Prostate gland (tissue), 2 donors: ENCODE results near the gene WDR59. TPM values are rescaled to one million over a fixed set of nuclear protein-coding genes. Genes with fewer than 3 reads are reported as not detected.

Experiments used
- DNase-seq: peaks from one replicate; pipeline ENCODE4 v3.0.0-alpha.2; 2019; ENCODE audit warnings: low spot score
- H3K27ac ChIP-seq, 2 donors: fragments of 200-600 bp; sonication (generic); 2 replicates each; pipeline ENCODE4 v1.5.1; 2017 to 2019
- H3K27me3 ChIP-seq: fragments of 200-600 bp; sonication (generic); replicated peaks from 2 replicates; pipeline ENCODE4 v1.5.1; 2019; ENCODE audit not compliant: insufficient read depth
- H3K36me3 ChIP-seq, 2 donors: fragments of 200-600 bp; sonication (generic); 1 replicate in 1 of 2; 2 replicates in 1 of 2; pipeline versions ENCODE4 v1.5.1 to v1.8.1; 2017 to 2019
- H3K4me1 ChIP-seq: fragments of 200-600 bp; sonication (generic); replicated peaks from 2 replicates; pipeline ENCODE4 v1.5.1; 2019
- H3K4me3 ChIP-seq, 2 donors: fragments of 200-600 bp; sonication (generic); 2 replicates each; pipeline ENCODE4 v1.5.1; 2017 to 2019
- H3K9me3 ChIP-seq: fragments of 200-600 bp; sonication (generic); 2 replicates; pipeline ENCODE4 v1.5.1; 2017
- POLR2A ChIP-seq: fragments of 450-650 bp; IDR thresholded peaks from one replicate; pipeline ENCODE4 v1.6.1; 2016; ENCODE audit warnings: antibody characterized with exemption, mild to moderate bottlenecking
- POLR2AphosphoS5 ChIP-seq: sonication (generic); formaldehyde crosslinking; IDR thresholded peaks from one replicate; pipeline ENCODE4 v1.6.1; 2017; ENCODE audit warnings: antibody characterized with exemption
- WGBS: methylation state at CpG from one replicate; pipeline ENCODE4 v1.1.5; 2018; 5-methylcytosine and 5-hydroxymethylcytosine counted together
- intact Hi-C: fragments of 100-400 bp; cut with DNase I; formaldehyde crosslinking; loops from one replicate; pipeline ENCODE4 v1.14.2; 2022
- total RNA-seq, 2 donors: library from RNA; depleted of rRNA; stranded (reverse); fragments of >200 nt; gene quantifications; one replicate each; pipeline ENCODE4 v1.1.0, GENCODE V29; 2016
- TF ChIP-seq, protein P1 (sequence below), 4 experiments: fragments of 200-600 bp in 2 of 4; fragments of 450-650 bp in 2 of 4; sonication (generic) in 2 of 4; IDR thresholded peaks; 1 replicate in 3 of 4; 2 replicates in 1 of 4; pipeline ENCODE4 v1.5.1; 2016 to 2019; ENCODE audit warnings: antibody characterized with exemption in 4 of 4, mild to moderate bottlenecking in 2 of 4, moderate library complexity in 2 of 4

The WDR59 gene
- total RNA-seq, 2 donors from 2014 or later: 38.5 to 62.6 TPM

DNA sequence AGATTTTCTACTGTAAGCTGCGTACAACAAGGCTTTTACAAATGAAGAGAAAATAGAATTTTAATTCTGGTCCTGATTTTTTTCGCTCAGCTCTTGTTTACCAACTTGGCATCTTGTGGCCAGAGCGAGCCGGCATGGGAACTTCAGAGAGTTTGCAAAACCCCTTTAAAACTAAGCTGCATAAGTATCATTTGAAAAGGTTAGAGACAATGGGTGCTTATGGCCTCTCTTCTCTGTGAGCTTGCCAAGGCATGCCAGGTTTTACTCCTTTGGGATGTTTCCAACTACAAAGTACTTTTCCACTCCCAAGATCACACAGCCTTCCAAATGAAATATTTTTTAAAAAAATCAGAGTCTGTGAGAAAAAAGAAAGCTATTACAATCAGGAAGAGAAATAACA is 147.9 kb downstream of the WDR59 start:
- no peaks in the 10 kb centered on the region for H3K27me3 ChIP-seq
- WGBS: 22% methylated on average over 4 of the region's 4 CpGs
- intact Hi-C loops: no loop called here
- H3K27ac ChIP-seq: no peak overlapping the region
- no peaks in the 10 kb centered on the region for H3K4me1 ChIP-seq
- no peak overlapping the region for H3K4me3 ChIP-seq
- DNase-seq: peak; percentile 17
- TF ChIP-seq, protein P1, sequence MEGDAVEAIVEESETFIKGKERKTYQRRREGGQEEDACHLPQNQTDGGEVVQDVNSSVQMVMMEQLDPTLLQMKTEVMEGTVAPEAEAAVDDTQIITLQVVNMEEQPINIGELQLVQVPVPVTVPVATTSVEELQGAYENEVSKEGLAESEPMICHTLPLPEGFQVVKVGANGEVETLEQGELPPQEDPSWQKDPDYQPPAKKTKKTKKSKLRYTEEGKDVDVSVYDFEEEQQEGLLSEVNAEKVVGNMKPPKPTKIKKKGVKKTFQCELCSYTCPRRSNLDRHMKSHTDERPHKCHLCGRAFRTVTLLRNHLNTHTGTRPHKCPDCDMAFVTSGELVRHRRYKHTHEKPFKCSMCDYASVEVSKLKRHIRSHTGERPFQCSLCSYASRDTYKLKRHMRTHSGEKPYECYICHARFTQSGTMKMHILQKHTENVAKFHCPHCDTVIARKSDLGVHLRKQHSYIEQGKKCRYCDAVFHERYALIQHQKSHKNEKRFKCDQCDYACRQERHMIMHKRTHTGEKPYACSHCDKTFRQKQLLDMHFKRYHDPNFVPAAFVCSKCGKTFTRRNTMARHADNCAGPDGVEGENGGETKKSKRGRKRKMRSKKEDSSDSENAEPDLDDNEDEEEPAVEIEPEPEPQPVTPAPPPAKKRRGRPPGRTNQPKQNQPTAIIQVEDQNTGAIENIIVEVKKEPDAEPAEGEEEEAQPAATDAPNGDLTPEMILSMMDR (IDR thresholded peaks at IDR 0.05): no peak
- peak; percentile 10 for TF ChIP-seq POLR2AphosphoS5
- H3K36me3 ChIP-seq: no peaks in the 10 kb centered on the region
- H3K9me3 ChIP-seq: no peaks in the 10 kb centered on the region

DNA sequence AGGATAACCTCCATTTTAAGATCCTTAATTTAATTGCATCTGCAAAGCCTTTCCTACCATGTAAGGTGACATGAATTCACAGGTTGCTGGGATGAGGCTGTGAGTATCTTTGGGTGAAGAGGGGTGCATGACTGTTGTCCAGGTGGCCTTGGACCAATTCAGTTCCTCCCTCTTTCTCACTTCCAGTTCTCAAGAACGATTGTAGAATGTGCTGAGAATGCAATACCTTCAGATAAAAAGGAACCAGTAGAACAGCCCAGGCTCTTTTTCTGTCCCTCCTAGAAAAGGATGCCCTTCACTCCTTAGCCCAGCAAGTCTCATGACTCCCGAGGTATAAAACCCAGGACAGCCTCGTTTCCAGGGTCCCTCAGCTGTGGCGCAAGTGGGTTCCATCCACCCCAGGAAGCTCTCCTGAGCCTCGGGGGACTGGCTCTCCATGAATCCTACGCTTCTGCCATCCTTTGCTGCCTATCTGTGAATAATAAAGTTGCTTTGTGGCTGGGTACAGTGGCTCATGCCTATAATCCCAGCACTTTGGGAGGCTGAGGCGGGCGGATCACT is 148.7 kb downstream of the WDR59 start:
- Histone ChIP-seq H3K4me1 (no peaks in the 10 kb centered on the region), H3K27ac (no peak overlapping the region), H3K27me3 (no peaks in the 10 kb centered on the region), H3K4me3 (no peak overlapping the region), H3K9me3 (no peaks in the 10 kb centered on the region), H3K36me3 (no peaks in the 10 kb centered on the region)
- WGBS: 77% methylated on average over 8 of the region's 8 CpGs
- intact Hi-C loops: no loop called here
- DNase-seq: no peak
- no peak for TF ChIP-seq POLR2A
- TF ChIP-seq POLR2AphosphoS5: no peak
- TF ChIP-seq, protein P1 (IDR thresholded peaks at IDR 0.05): no peak

DNA sequence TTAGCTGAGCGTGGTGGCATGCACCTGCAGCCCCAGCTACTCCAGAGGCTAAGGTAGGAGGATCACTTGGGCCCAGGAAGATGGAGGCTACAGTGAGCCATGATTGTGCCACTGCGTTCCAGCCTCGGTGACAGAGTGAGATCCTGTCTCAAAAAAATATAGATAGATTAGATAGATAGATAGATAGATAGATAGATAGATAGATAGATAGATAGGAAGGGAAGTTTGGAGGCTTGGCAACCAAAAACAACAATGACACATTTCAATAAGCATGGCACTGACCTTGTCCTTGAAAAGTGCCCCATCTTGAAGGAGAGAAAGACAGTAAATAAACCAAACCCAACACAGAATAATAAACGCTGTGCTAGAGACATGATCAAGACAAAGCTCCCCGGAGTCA is 152.7 kb downstream of the WDR59 start:
- intact Hi-C loops: no loop called here
- Histone ChIP-seq H3K9me3 (no peaks in the 10 kb centered on the region), H3K4me1 (no peaks in the 10 kb centered on the region), H3K27ac (no peak overlapping the region), H3K4me3 (no peak overlapping the region), H3K27me3 (no peaks in the 10 kb centered on the region), H3K36me3 (no peaks in the 10 kb centered on the region)
- no peak for DNase-seq
- WGBS: 61% methylated on average over 5 of the region's 5 CpGs
- TF ChIP-seq POLR2AphosphoS5 (no peak), POLR2A (no peak)
- TF ChIP-seq, protein P1 (IDR thresholded peaks at IDR 0.05): no peak

DNA sequence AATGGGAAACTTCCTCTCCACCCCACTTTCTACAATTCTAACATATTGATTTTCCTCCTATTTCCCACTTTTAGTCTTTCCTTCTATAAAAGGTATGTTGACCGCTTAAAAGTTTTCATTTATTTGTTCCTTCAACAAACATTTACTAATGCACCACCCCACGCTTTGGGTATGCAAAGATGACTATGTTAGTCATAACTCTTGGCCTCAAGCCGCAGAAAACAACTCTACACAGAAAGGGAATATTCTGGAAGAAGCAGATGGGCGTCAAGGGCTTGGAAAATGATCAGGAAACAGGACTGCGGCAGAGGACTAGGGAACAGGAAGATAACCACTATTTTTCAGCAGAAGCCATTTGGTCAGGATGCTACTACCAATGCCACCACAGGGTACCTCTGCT is 153.5 kb downstream of the WDR59 start:
- TF ChIP-seq POLR2A (no peak), POLR2AphosphoS5 (no peak)
- TF ChIP-seq, protein P1 (IDR thresholded peaks at IDR 0.05): no peak
- intact Hi-C loops: no loop called here
- H3K9me3 ChIP-seq: no peaks in the 10 kb centered on the region
- no peak overlapping the region for H3K27ac ChIP-seq
- H3K36me3 ChIP-seq: no peaks in the 10 kb centered on the region
- H3K4me1 ChIP-seq: no peaks in the 10 kb centered on the region
- H3K27me3 ChIP-seq: no peaks in the 10 kb centered on the region
- WGBS: 94% methylated on average over 5 of the region's 5 CpGs
- no peak overlapping the region for H3K4me3 ChIP-seq
- no peak for DNase-seq

DNA sequence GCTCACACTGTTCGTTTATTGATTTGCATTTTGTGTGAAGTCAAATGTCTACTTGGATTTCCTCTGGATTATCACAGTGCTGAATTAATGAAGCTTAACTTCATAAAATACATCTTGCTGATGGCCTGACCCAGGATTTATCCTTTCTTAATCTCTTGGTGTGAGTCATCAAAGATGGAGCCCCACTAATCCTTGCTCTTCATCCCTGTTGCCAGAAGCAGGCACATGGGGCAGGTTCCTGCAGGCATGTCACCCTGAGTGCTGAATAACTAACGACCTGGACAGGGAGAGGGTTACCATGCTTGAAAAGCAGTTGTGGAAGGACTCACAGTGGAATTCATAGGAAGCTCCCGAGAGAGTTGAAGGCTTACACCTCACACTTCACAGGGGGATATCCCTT is 154.3 kb downstream of the WDR59 start:
- 62% methylated on average over 3 of the region's 3 CpGs for WGBS
- intact Hi-C loops: no loop called here
- Histone ChIP-seq H3K4me1 (no peaks in the 10 kb centered on the region), H3K4me3 (no peak overlapping the region), H3K9me3 (no peaks in the 10 kb centered on the region), H3K36me3 (no peaks in the 10 kb centered on the region), H3K27ac (no peak overlapping the region), H3K27me3 (no peaks in the 10 kb centered on the region)
- TF ChIP-seq, protein P1 (IDR thresholded peaks at IDR 0.05): no peak
- TF ChIP-seq POLR2AphosphoS5: no peak
- TF ChIP-seq POLR2A: no peak
- no peak for DNase-seq
